ENCODE results near the gene LAIR2.
"Not testable (repeated sequence)": the region's sequence is repeated elsewhere in the genome, so short reads cannot be mapped to it uniquely, and the experiment has no call there.

Gene LAIR2

GRCh38 chr19:54464630-54465425 is 37.8 kb upstream of the LAIR2 start:
- no peak for FAIRE-seq

GRCh38 chr19:54465426-54466109 is 37.1 kb upstream of the LAIR2 start:
- FAIRE-seq, result no peak

- not testable (repeated sequence) for FAIRE-seq
These were observed 36.5 kb upstream of the LAIR2 start for GRCh38 chr19:54466110-54466480.

GRCh38 chr19:54469496-54469934 is 33.1 kb upstream of the LAIR2 start:
- no peak for FAIRE-seq

GRCh38 chr19:54470276-54470887 is 32.2 kb upstream of the LAIR2 start:
- no peak for FAIRE-seq

- no peak for FAIRE-seq
These were observed 31.4 kb upstream of the LAIR2 start for GRCh38 chr19:54470991-54471782.

- FAIRE-seq, result peak; percentile 80
These were observed 29.4 kb upstream of the LAIR2 start, which contains the start of gene CDC42EP5 for GRCh38 chr19:54473071-54473891. Gene CDC42EP5 (minus strand): TSS chr19:54473296. CDS start chr19:54465547, 7,749 bp downstream.

- FAIRE-seq, result no peak
These were observed 28.7 kb upstream of the LAIR2 start for GRCh38 chr19:54473892-54474372.

- FAIRE-seq, result no peak
These were observed 26.9 kb upstream of the LAIR2 start for GRCh38 chr19:54475706-54476105.

GRCh38 chr19:54477650-54478049 is 25.0 kb upstream of the LAIR2 start:
- FAIRE-seq, result no peak

- no peak for FAIRE-seq
These were observed 23.9 kb upstream of the LAIR2 start for GRCh38 chr19:54478677-54479266.

GRCh38 chr19:54480051-54480450 is 22.6 kb upstream of the LAIR2 start:
- no peak for FAIRE-seq

GRCh38 chr19:54481326-54481930 is 21.2 kb upstream of the LAIR2 start:
- FAIRE-seq, result no peak

GRCh38 chr19:54482889-54483288 is 19.7 kb upstream of the LAIR2 start:
- FAIRE-seq, result no peak

- no peak for FAIRE-seq
These were observed 18.2 kb upstream of the LAIR2 start for GRCh38 chr19:54484451-54484850.

- no peak for FAIRE-seq
These were observed 16.8 kb upstream of the LAIR2 start for GRCh38 chr19:54485851-54486250.

- FAIRE-seq, result no peak
These were observed 13.3 kb upstream of the LAIR2 start for GRCh38 chr19:54489341-54489740.

- FAIRE-seq, result no peak
These were observed 12.9 kb upstream of the LAIR2 start for GRCh38 chr19:54489766-54490165.

GRCh38 chr19:54492568-54492967 is 10.1 kb upstream of the LAIR2 start:
- no peak for FAIRE-seq

- not testable (repeated sequence) for FAIRE-seq
These were observed 9.6 kb upstream of the LAIR2 start for GRCh38 chr19:54493056-54493455.
